NCI-H1105 treated with DMSO at 0.1 percent for 48 hours (cell line): ENCODE data around the gene ECHDC3.
"Not testable (repeated sequence)": the region's sequence is repeated elsewhere in the genome, so short reads cannot be mapped to it uniquely, and the experiment has no call there.

Experiments
- DNase-seq: peaks from one replicate; lab custom pipeline; 2025; lab: John Stamatoyannopoulos, UW

Gene ECHDC3

GRCh38 chr10:11742009-11742778, at the start of gene ECHDC3:
Gene ECHDC3, plus strand, starts transcription at chr10:11742382. Its CDS starts 195 bp downstream, at chr10:11742577.
- DNase-seq = no peak

- no peak for DNase-seq
These were observed 48.8 kb upstream of the ECHDC3 start for GRCh38 chr10:11693376-11693775.

GRCh38 chr10:11695779-11696178, 46.4 kb upstream of the ECHDC3 start:
- DNase-seq = no peak

- no peak for DNase-seq
These were observed 44.3 kb upstream of the ECHDC3 start for GRCh38 chr10:11697718-11698527.

- no peak for DNase-seq
These were observed 43.3 kb upstream of the ECHDC3 start for GRCh38 chr10:11698691-11699549.

GRCh38 chr10:11699550-11700097, 42.6 kb upstream of the ECHDC3 start:
- DNase-seq = no peak

GRCh38 chr10:11700539-11700938, 41.6 kb upstream of the ECHDC3 start:
- DNase-seq = no peak

GRCh38 chr10:11701451-11702095, 40.6 kb upstream of the ECHDC3 start:
- no peak for DNase-seq

- DNase-seq = no peak
These were observed 39.9 kb upstream of the ECHDC3 start for GRCh38 chr10:11702264-11702663.

GRCh38 chr10:11704092-11704491, 38.1 kb upstream of the ECHDC3 start:
- DNase-seq = no peak

- DNase-seq = no peak
These were observed 36.5 kb upstream of the ECHDC3 start for GRCh38 chr10:11705722-11706121.

- no peak for DNase-seq
These were observed 35.2 kb upstream of the ECHDC3 start for GRCh38 chr10:11706895-11707567.

GRCh38 chr10:11707624-11708350, 34.4 kb upstream of the ECHDC3 start:
- DNase-seq = no peak

- not testable (repeated sequence) for DNase-seq
These were observed 33.4 kb upstream of the ECHDC3 start for GRCh38 chr10:11708801-11709200.

- DNase-seq = no peak
These were observed 29.4 kb upstream of the ECHDC3 start for GRCh38 chr10:11712744-11713143.

- no peak for DNase-seq
These were observed 28.9 kb upstream of the ECHDC3 start for GRCh38 chr10:11713186-11713743.

GRCh38 chr10:11713963-11714362, 28.2 kb upstream of the ECHDC3 start:
- no peak for DNase-seq

- DNase-seq = no peak
These were observed 27.3 kb upstream of the ECHDC3 start for GRCh38 chr10:11714750-11715365.

- DNase-seq = no peak
These were observed 26.2 kb upstream of the ECHDC3 start for GRCh38 chr10:11715815-11716494.
